Activated CD8-positive, alpha-beta T cell treated with anti-CD3 and anti-CD28 coated beads for 36 hours (primary cell): ENCODE data around the gene MYBPC1. TPM values are rescaled to one million over a fixed set of nuclear protein-coding genes. Genes with fewer than 3 reads are reported as not detected.
A peak's percentile ranks its signal among the peaks of the same experiment; 100 is the strongest.

Experiments used
- ATAC-seq: fragments of 200-7000 bp; cut with Tn5 transposase; one replicate; pipeline ENCODE4 v1.10.0; 2021; ENCODE audit warnings: mild to moderate bottlenecking, moderate library complexity
- CTCF ChIA-PET: fragments of 350-600 bp; sonication (Branson Sonifier 250); formaldehyde crosslinking; loops from one replicate; lab custom pipeline; 2021; ENCODE audit warnings: antibody characterized with exemption; lab: Charles Lee
- POLR2A ChIA-PET: fragments of 350-600 bp; sonication (Branson Sonifier 250); formaldehyde crosslinking; loops from one replicate; lab custom pipeline; 2021; ENCODE audit warnings: antibody characterized with exemption; lab: Charles Lee
- DNase-seq: peaks from one replicate; pipeline ENCODE4 v3.0.0-alpha.2; 2020
- H3K27ac Mint-ChIP-seq: one replicate; pipeline ENCODE4 v1.8.0; 2021; ENCODE audit warnings: mild to moderate bottlenecking, mixed read lengths
- H3K27me3 Mint-ChIP-seq: one replicate; pipeline ENCODE4 v1.8.0; 2021; ENCODE audit warnings: mixed read lengths
- H3K36me3 Mint-ChIP-seq: one replicate; pipeline ENCODE4 v1.8.0; 2021; ENCODE audit warnings: low read depth, mixed read lengths
- H3K4me1 Mint-ChIP-seq: one replicate; pipeline ENCODE4 v1.8.0; 2021; ENCODE audit warnings: low read depth, mixed read lengths
- H3K4me3 Mint-ChIP-seq: one replicate; pipeline ENCODE4 v1.8.0; 2021; ENCODE audit warnings: mild to moderate bottlenecking, moderate library complexity, mixed read lengths
- H3K9me3 Mint-ChIP-seq: one replicate; pipeline ENCODE4 v1.8.0; 2021; ENCODE audit warnings: mixed read lengths
- CTCF ChIP-seq: fragments of 200-600 bp; IDR thresholded peaks from one replicate; pipeline ENCODE4 v1.8.0; 2022; ENCODE audit warnings: antibody characterized with exemption, mild to moderate bottlenecking
- intact Hi-C: fragments of 100-400 bp; cut with micrococcal nuclease; formaldehyde crosslinking; loops from one replicate; pipeline ENCODE4 v1.10.0; 2022
- total RNA-seq, 2 experiments: library from RNA; stranded (reverse); gene quantifications; one replicate each; pipeline ENCODE4 v1.2.3, GENCODE V29; 2021

MYBPC1 gene
- total RNA-seq, 2 experiments from 2014 or later = not detected

- Mint-ChIP-seq H3K4me1 (peaks cover 9% of the 10 kb centered on the region), H3K36me3 (no peaks in the 10 kb centered on the region), H3K9me3 (no peaks in the 10 kb centered on the region), H3K4me3 (no peak overlapping the region), H3K27ac (no peak overlapping the region), H3K27me3 (peaks cover 6% of the 10 kb centered on the region)
- ChIA-PET CTCF (no interaction called here), POLR2A (no interaction called here)
- no peak for ATAC-seq
- DNase-seq = no peak
- no peak for TF ChIP-seq CTCF
- intact Hi-C loops = no loop called here
Measured at GRCh38 chr12:101619026-101619786, 24.4 kb downstream of the MYBPC1 start.

GRCh38 chr12:101619858-101620761 is 25.3 kb downstream of the MYBPC1 start:
- intact Hi-C loops = no loop called here
- ChIA-PET CTCF (no interaction called here), POLR2A (no interaction called here)
- H3K4me1 Mint-ChIP-seq = peaks cover 9% of the 10 kb centered on the region
- DNase-seq (no peak), ATAC-seq (no peak)
- H3K27ac Mint-ChIP-seq = no peak overlapping the region
- H3K27me3 Mint-ChIP-seq = peaks cover 10% of the 10 kb centered on the region
- no peak overlapping the region for H3K4me3 Mint-ChIP-seq
- no peaks in the 10 kb centered on the region for H3K9me3 Mint-ChIP-seq
- H3K36me3 Mint-ChIP-seq = no peaks in the 10 kb centered on the region
- TF ChIP-seq CTCF = no peak

- no peak for ATAC-seq
- H3K4me3 Mint-ChIP-seq = no peak overlapping the region
- POLR2A ChIA-PET = no interaction called here
Measured at GRCh38 chr12:101620762-101621133, 26.0 kb downstream of the MYBPC1 start.

GRCh38 chr12:101628676-101629075 is 33.9 kb downstream of the MYBPC1 start:
- peaks cover 4% of the 10 kb centered on the region for H3K27me3 Mint-ChIP-seq
- ChIA-PET POLR2A (no interaction called here), CTCF (no interaction called here)
- ATAC-seq (no peak), DNase-seq (no peak)
- intact Hi-C loops = no loop called here
- no peaks in the 10 kb centered on the region for H3K4me1 Mint-ChIP-seq
- no peak for TF ChIP-seq CTCF
- H3K4me3 Mint-ChIP-seq = no peak overlapping the region
- H3K9me3 Mint-ChIP-seq = no peaks in the 10 kb centered on the region
- H3K27ac Mint-ChIP-seq = no peak overlapping the region
- H3K36me3 Mint-ChIP-seq = no peaks in the 10 kb centered on the region

More at GRCh38 chr12:101620762-101621133, 26.0 kb downstream of the MYBPC1 start:
- CTCF ChIA-PET = no interaction called here
- DNase-seq = no peak
- Mint-ChIP-seq H3K27me3 (peaks cover 10% of the 10 kb centered on the region), H3K9me3 (no peaks in the 10 kb centered on the region), H3K36me3 (no peaks in the 10 kb centered on the region), H3K4me1 (peaks cover 6% of the 10 kb centered on the region), H3K27ac (no peak overlapping the region)
- intact Hi-C loops = no loop called here
- TF ChIP-seq CTCF = no peak

- Mint-ChIP-seq H3K36me3 (no peaks in the 10 kb centered on the region), H3K27ac (no peak overlapping the region), H3K27me3 (no peaks in the 10 kb centered on the region), H3K9me3 (no peaks in the 10 kb centered on the region), H3K4me1 (peaks cover 13% of the 10 kb centered on the region), H3K4me3 (no peak overlapping the region)
- no peak for DNase-seq
- ChIA-PET CTCF (no interaction called here), POLR2A (no interaction called here)
- intact Hi-C loops = no loop called here
- peak; percentile 42 for ATAC-seq
- no peak for TF ChIP-seq CTCF
Measured at GRCh38 chr12:101634724-101635123, 40.0 kb downstream of the MYBPC1 start.
